Endothelial cell of umbilical vein (primary cell): Measurements from ENCODE around the gene DQX1. TPM values are rescaled to one million over a fixed set of nuclear protein-coding genes. Genes with fewer than 3 reads are reported as not detected.

Experiments
- BruUV-seq: library from RNA; stranded (reverse); fragments of 400-500 nt; replicated peaks from 2 replicates; lab custom pipeline; 2021; lab: Mats Ljungman, UMichigan
- CTCF ChIA-PET: fragments of 300-600, 350-600 bp; sonication (Branson Sonifier 250); formaldehyde crosslinking; loops from one replicate; lab custom pipeline; 2021; ENCODE audit warnings: antibody characterized with exemption, inconsistent platforms; lab: Charles Lee
- POLR2A ChIA-PET: fragments of 300-600, 350-600 bp; sonication (Branson Sonifier 250); formaldehyde crosslinking; loops from one replicate; lab custom pipeline; 2021; ENCODE audit warnings: antibody characterized with exemption, inconsistent platforms; lab: Charles Lee
- DNase-seq: peaks from one replicate; pipeline ENCODE4 v3.0.0-alpha.2; 2011; ENCODE audit warnings: low read depth, low spot score
- FAIRE-seq: peaks from 2 replicates; lab custom pipeline; 2011; peaks lifted over from hg19 to GRCh38; lab: Jason Lieb, UNC
- H2AFZ ChIP-seq: 2 replicates; pipeline ENCODE4 v1.6.0; 2012; ENCODE audit warnings: low read depth, low read length, control low read depth, inconsistent platforms
- H3K27ac ChIP-seq: 2 replicates; pipeline ENCODE4 v1.5.1; 2011; ENCODE audit warnings: low read depth, mild to moderate bottlenecking, control low read depth, low read length, moderate library complexity; ENCODE audit not compliant: insufficient read depth
- H3K27me3 ChIP-seq, 2 experiments: 2 replicates each; pipeline versions ENCODE4 v1.6.0 to v1.6.1; 2011; ENCODE audit warnings: low read length in 2 of 2, mixed read lengths in 1 of 2; ENCODE audit not compliant: control insufficient read depth in 2 of 2, insufficient read depth in 2 of 2
- H3K36me3 ChIP-seq, 2 experiments: 2 replicates in 1 of 2; 3 replicates in 1 of 2; pipeline ENCODE4 v1.5.1; 2011; ENCODE audit warnings: low read length in 2 of 2, mild to moderate bottlenecking in 1 of 2, moderate library complexity in 1 of 2; ENCODE audit not compliant: control insufficient read depth in 2 of 2, insufficient read depth in 2 of 2; ENCODE audit errors: extremely low read depth in 1 of 2
- H3K4me1 ChIP-seq: 3 replicates; pipeline ENCODE4 v1.5.1; 2011; ENCODE audit warnings: mild to moderate bottlenecking, low read length; ENCODE audit not compliant: control insufficient read depth, insufficient read depth; ENCODE audit errors: extremely low read depth
- H3K4me2 ChIP-seq: 2 replicates; pipeline ENCODE4 v1.6.1; 2011; ENCODE audit warnings: low read length, control low read depth, mixed read lengths; ENCODE audit not compliant: insufficient read depth
- H3K4me3 ChIP-seq, 3 experiments: fragments of 200-600 bp in 1 of 3; sonication (generic), shearing (Covaris generic) in 1 of 3; replicated peaks in 1 of 3; 2 replicates each; pipeline ENCODE4 v1.5.1; 2011 to 2016; ENCODE audit warnings: control low read depth in 3 of 3, low read length in 3 of 3, mild to moderate bottlenecking in 2 of 3, inconsistent platforms in 1 of 3, low read depth in 1 of 3, moderate library complexity in 1 of 3; ENCODE audit not compliant: insufficient read depth in 1 of 3
- H3K79me2 ChIP-seq: 2 replicates; pipeline ENCODE4 v1.6.0; 2012; ENCODE audit warnings: low read length, inconsistent platforms; ENCODE audit not compliant: control insufficient read depth, insufficient read depth
- H3K9ac ChIP-seq: replicated peaks from 2 replicates; pipeline ENCODE3; 2011; ENCODE audit warnings: low read length, control low read depth; ENCODE audit not compliant: insufficient read depth; ENCODE audit errors: extremely low read depth
- H3K9me1 ChIP-seq: replicated peaks from 3 replicates; pipeline ENCODE4 v1.6.0; 2011; ENCODE audit warnings: mild to moderate bottlenecking, low read length; ENCODE audit not compliant: control insufficient read depth, insufficient read depth; ENCODE audit errors: extremely low read depth
- H3K9me3 ChIP-seq: replicated peaks from 2 replicates; pipeline ENCODE4 v1.5.1; 2012; ENCODE audit warnings: low read length, inconsistent platforms; ENCODE audit not compliant: control insufficient read depth, insufficient read depth
- H4K20me1 ChIP-seq: replicated peaks from 2 replicates; pipeline ENCODE3; 2011; ENCODE audit warnings: mild to moderate bottlenecking, low read length; ENCODE audit not compliant: control insufficient read depth, insufficient read depth; ENCODE audit errors: extremely low read depth
- EZH2 ChIP-seq: IDR thresholded peaks from 2 replicates; pipeline ENCODE4 v1.6.1; 2012; ENCODE audit warnings: borderline replicate concordance, low read depth, mild to moderate bottlenecking, moderate library complexity, low read length, inconsistent platforms; ENCODE audit not compliant: severe bottlenecking
- FOS ChIP-seq: IDR thresholded peaks from 2 replicates; pipeline ENCODE4 v1.6.1; 2011; ENCODE audit warnings: mild to moderate bottlenecking, low read length, moderate library complexity, borderline replicate concordance; ENCODE audit not compliant: insufficient read depth
- GATA2 ChIP-seq: IDR thresholded peaks from 2 replicates; pipeline ENCODE4 v1.7.0; 2011; ENCODE audit warnings: low read depth, mild to moderate bottlenecking, moderate library complexity, mixed read lengths, low read length; ENCODE audit not compliant: insufficient read length, insufficient read depth
- JUN ChIP-seq: IDR thresholded peaks from 2 replicates; pipeline ENCODE4 v1.6.1; 2011; ENCODE audit warnings: borderline replicate concordance, low read depth; ENCODE audit not compliant: insufficient read length, insufficient read depth
- MAX ChIP-seq: IDR thresholded peaks from 2 replicates; pipeline ENCODE4 v1.6.1; 2011; ENCODE audit not compliant: insufficient read depth, insufficient read length
- MYC ChIP-seq: IDR thresholded peaks from one replicate; pipeline ENCODE4 v1.6.1; 2011; ENCODE audit warnings: mild to moderate bottlenecking, low read depth, low read length
- POLR2A ChIP-seq: IDR thresholded peaks from 2 replicates; pipeline ENCODE4 v1.6.1; 2012; ENCODE audit warnings: low read depth, mild to moderate bottlenecking, control low read depth, low read length
- POLR2AphosphoS5 ChIP-seq: IDR thresholded peaks from 2 replicates; pipeline ENCODE4 v1.6.1; 2012; ENCODE audit warnings: low read depth, mild to moderate bottlenecking, control low read depth, low read length, moderate library complexity; ENCODE audit not compliant: insufficient read depth
- dilution Hi-C: fragments of 300-500 bp; cut with MboI; formaldehyde crosslinking; loops from one replicate; pipeline ENCODE4 v1.15.0; 2019; ENCODE audit warnings: low sequenced_read_pairs; ENCODE audit not compliant: extremely low pct_ligation_motif_present
- intact Hi-C: fragments of 100-400 bp; cut with micrococcal nuclease; formaldehyde crosslinking; loops from one replicate; pipeline ENCODE4 v1.10.0; 2022
- polyA plus RNA-seq, 4 experiments: library from polyadenylated mRNA; depleted of rRNA in 3 of 4; stranded (reverse) in 3 of 4; unstranded in 1 of 4; fragments of >200 nt; gene quantifications; 2 replicates each; pipeline versions ENCODE4 v1.2.1 to v1.2.3, GENCODE V29; 2011 to 2012; ENCODE audit warnings: missing spikeins in 1 of 4
- total RNA-seq: library from RNA; stranded (reverse); gene quantifications from 2 replicates; pipeline ENCODE4 v1.2.3, GENCODE V29; 2021
- TF ChIP-seq, protein P1 (sequence below), 2 donors: IDR thresholded peaks; 1 replicate in 1 of 2; 2 replicates in 1 of 2; pipeline ENCODE4 v1.5.1; 2011; ENCODE audit warnings: low read length in 2 of 2, mild to moderate bottlenecking in 2 of 2, moderate library complexity in 2 of 2, control low read depth in 1 of 2, inconsistent platforms in 1 of 2, low read depth in 1 of 2; ENCODE audit not compliant: insufficient read depth in 1 of 2; ENCODE audit errors: extremely low read depth in 1 of 2

DQX1 gene
- total and polyA plus RNA-seq, 2 donors (not counting 3 experiments of a cell fraction or from before 2014, with no cell fraction given), result 0.06 to 0.44 TPM

GRCh38 chr2:74556831-74557370 is 30.9 kb upstream of the DQX1 start:
- POLR2A ChIA-PET, result no interaction called here
- BruUV-seq, result no TSS peak
- CTCF ChIA-PET, result no interaction called here

More at GRCh38 chr2:74556831-74557370, 30.9 kb upstream of the DQX1 start:
- Histone ChIP-seq H3K9ac (no peak overlapping the region), H4K20me1 (no peaks in the 10 kb centered on the region), H3K4me2 (no peak overlapping the region), H3K79me2 (no peaks in the 10 kb centered on the region), H2AFZ (no peak overlapping the region), H3K27ac (no peak overlapping the region), H3K4me3 (no peak overlapping the region), H3K9me1 (no peaks in the 10 kb centered on the region), H3K36me3 (peaks cover 0 to 4% of the 10 kb centered on the region in 2 experiments), H3K9me3 (no peaks in the 10 kb centered on the region), H3K27me3 (peaks cover 0 to 5% of the 10 kb centered on the region in 2 experiments), H3K4me1 (peaks cover 7% of the 10 kb centered on the region)
- FAIRE-seq (no peak), DNase-seq (no peak)
- intact Hi-C loops, result no loop called here
- dilution Hi-C loops, result no loop called here
- TF ChIP-seq POLR2A, result no peak
- no peak for TF ChIP-seq JUN
- TF ChIP-seq, protein P1, sequence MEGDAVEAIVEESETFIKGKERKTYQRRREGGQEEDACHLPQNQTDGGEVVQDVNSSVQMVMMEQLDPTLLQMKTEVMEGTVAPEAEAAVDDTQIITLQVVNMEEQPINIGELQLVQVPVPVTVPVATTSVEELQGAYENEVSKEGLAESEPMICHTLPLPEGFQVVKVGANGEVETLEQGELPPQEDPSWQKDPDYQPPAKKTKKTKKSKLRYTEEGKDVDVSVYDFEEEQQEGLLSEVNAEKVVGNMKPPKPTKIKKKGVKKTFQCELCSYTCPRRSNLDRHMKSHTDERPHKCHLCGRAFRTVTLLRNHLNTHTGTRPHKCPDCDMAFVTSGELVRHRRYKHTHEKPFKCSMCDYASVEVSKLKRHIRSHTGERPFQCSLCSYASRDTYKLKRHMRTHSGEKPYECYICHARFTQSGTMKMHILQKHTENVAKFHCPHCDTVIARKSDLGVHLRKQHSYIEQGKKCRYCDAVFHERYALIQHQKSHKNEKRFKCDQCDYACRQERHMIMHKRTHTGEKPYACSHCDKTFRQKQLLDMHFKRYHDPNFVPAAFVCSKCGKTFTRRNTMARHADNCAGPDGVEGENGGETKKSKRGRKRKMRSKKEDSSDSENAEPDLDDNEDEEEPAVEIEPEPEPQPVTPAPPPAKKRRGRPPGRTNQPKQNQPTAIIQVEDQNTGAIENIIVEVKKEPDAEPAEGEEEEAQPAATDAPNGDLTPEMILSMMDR (IDR thresholded peaks at IDR 0.05; ENCODE audit: extremely low read depth in 1 of 2, insufficient read depth in 1 of 2, low read depth in 1 of 2, low read length in 2 of 2), result no peak
- no peak for TF ChIP-seq MYC
- TF ChIP-seq MAX, result no peak
- TF ChIP-seq EZH2, result no peak
- TF ChIP-seq POLR2AphosphoS5, result no peak
- no peak for TF ChIP-seq FOS
- TF ChIP-seq GATA2, result no peak
